LNCaP clone FGC (cell line): Measurements from ENCODE around the gene TMED3.

Experiments
- DNase-seq: peaks from one replicate; pipeline ENCODE4 v3.0.0-alpha.2; 2011; ENCODE audit warnings: low read depth
- H3K4me3 ChIP-seq: 2 replicates; pipeline ENCODE4 v1.5.1; 2011; ENCODE audit warnings: mild to moderate bottlenecking, low read depth, low read length, control low read depth
- CTCF ChIP-seq: IDR thresholded peaks from 2 replicates; pipeline ENCODE4 v1.5.1; 2012; ENCODE audit warnings: mild to moderate bottlenecking; ENCODE audit not compliant: control insufficient read depth, insufficient read depth; ENCODE audit errors: extremely low read depth

TMED3 gene

DNA sequence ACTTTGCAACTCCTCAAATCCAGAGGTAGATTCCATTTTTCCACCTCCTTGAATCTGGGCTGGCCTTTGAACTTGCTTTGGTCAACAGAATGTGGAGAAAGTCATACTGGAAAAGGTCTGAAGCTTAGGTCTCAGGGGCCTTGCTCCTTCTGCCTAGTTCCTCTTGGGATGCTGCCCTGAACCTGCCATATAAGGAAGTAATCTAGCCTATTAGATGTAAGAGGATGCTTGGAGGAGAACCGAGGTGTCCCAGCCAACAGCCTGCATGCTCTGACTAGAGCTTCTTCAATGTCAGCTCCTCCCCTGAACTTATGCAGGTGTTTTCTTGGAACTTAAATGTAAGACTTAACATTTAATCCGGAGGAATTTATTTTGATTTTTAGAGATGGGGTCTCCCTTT lies 2.0 kb upstream of the TMED3 start:
- no peak for DNase-seq
- no peak for TF ChIP-seq CTCF

DNA sequence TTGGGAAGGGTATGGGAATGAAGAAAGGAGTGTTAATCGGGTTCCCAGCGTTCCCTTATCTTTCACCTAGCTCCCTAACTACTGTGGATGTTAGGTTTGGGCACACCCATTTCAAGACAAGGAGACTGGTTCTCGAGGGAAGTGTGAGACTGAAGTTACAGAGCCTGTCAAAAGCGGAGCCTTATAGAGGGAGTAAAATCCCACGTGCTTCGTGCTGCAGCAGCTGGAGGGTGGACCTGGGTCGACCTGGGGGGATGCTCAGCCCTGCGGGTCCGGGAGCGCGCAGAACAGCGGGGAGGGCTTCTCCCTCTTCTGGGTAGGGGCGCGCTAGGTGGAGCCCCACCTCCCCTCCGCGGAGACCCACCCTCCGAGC lies 314 bp upstream of the TMED3 start:
- no peak for TF ChIP-seq CTCF
- no peak for DNase-seq
- H3K4me3 ChIP-seq = peak overlapping the region; percentile 91

More for the DNA sequence above, 2.0 kb upstream of the TMED3 start:
- H3K4me3 ChIP-seq = no peak overlapping the region

DNA sequence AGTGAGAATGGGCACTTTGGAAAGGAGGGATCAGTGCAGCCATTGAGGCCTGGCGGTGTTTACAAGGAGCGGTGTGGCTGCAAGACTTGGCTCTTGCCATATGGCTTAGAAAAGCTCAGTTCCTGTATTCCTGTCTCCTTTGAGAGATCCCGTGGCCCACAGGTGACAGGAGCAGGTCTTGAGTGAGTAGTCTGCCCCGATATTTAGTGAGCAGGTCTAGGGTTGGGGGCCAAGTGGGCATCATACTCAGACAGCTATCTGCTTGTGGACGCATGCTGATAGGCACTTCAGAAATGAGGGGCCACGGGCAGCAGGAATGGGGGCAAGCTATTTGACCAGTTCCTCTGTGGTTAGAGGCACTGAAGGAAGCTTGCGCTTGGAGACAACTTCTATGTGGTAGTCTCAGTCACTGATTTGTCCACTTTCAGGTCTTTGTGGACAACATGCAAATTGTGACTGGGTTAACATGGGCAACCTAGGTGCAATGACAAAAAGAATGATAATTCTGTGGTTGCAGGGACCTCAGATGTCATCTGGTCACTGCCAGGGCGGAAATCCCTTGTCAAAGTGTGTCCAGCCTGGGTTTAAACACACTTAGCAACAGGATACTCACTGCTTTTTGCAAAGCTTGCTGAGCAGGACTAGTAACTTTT lies 1.1 kb downstream of the TMED3 start:
- H3K4me3 ChIP-seq = peak overlapping the region; percentile 91
- DNase-seq = no peak
- no peak for TF ChIP-seq CTCF

DNA sequence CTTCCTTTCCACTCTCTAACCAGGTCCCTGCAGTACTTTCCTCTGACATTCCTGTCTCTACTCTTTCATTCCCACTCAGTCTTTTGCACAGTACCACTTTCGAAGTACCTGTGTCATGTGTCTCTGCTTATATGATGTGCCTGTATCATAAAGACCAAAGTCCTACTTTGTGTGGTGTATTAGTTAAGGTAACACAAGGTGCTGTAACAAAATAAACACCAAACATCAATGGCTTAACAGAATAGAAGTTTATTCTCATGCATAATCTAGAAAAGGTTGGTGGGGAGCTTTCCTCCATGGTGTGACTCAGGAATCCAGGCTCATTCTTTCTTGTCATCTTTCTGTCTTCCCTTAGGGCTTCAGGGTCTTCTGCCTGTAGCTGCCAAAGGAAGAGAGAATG lies 3.3 kb downstream of the TMED3 start:
- H3K4me3 ChIP-seq = no peak overlapping the region
- no peak for TF ChIP-seq CTCF
- DNase-seq = no peak

- no peak for TF ChIP-seq CTCF
- peak; percentile 98 for DNase-seq
- 0 out of 2 replicates have a peak overlapping the region, but pooled peaks have one; percentile 4 for H3K4me3 ChIP-seq
These were observed 3.9 kb downstream of the TMED3 start for GRCh38 chr15:79314811-79315210.

GRCh38 chr15:79315623-79316328 lies 4.9 kb downstream of the TMED3 start:
- DNase-seq = no peak
- H3K4me3 ChIP-seq = no peak overlapping the region
- TF ChIP-seq CTCF = no peak
